Stimulated activated CD4-positive, alpha-beta T cell treated with anti-CD3 and anti-CD28 coated beads, Interleukin-4, amount 100 ng/mL, for 4 hours (primary cell): ENCODE measurements around the gene IMMT.

Experiments
- DNase-seq, 2 experiments: peaks; one replicate each; pipeline ENCODE4 v3.0.0-alpha.2; 2020

Gene IMMT

GRCh38 chr2:86139981-86140380 is 55.3 kb downstream of the IMMT start:
- DNase-seq, result no peak

- DNase-seq, result no peak
Observed at GRCh38 chr2:86138736-86139625, 56.3 kb downstream of the IMMT start.

GRCh38 chr2:86136141-86136540 is 59.1 kb downstream of the IMMT start:
- no peak for DNase-seq

GRCh38 chr2:86135653-86136052 is 59.6 kb downstream of the IMMT start:
- no peak for DNase-seq

- no peak for DNase-seq
Observed at GRCh38 chr2:86134709-86135108, 60.6 kb downstream of the IMMT start.

- DNase-seq, result no peak
Observed at GRCh38 chr2:86124683-86125082, 70.6 kb downstream of the IMMT start.

- DNase-seq, result no peak
Observed at GRCh38 chr2:86123328-86123925, 71.8 kb downstream of the IMMT start.

GRCh38 chr2:86118130-86118529 is 77.1 kb downstream of the IMMT start:
- no peak for DNase-seq

- DNase-seq, result no peak
Observed at GRCh38 chr2:86107031-86107430, 88.2 kb downstream of the IMMT start.

GRCh38 chr2:86105969-86106945 is 89.0 kb downstream of the IMMT start, which contains the start of gene PTCD3:
TSS of gene PTCD3 (plus strand) at chr2:86106235. CDS start at chr2:86106248, 13 bp downstream.
- peak; percentile 89 to 95 for DNase-seq

- DNase-seq, result peak; percentile 67 to 82
Observed at GRCh38 chr2:86105252-86105968, 89.9 kb downstream of the IMMT start, which contains the start of gene POLR1A. TSS of gene POLR1A (minus strand) at chr2:86105886. CDS start at chr2:86105776, 110 bp downstream.

GRCh38 chr2:86102157-86102556 is 93.1 kb downstream of the IMMT start:
- no peak for DNase-seq

- DNase-seq, result no peak
Observed at GRCh38 chr2:86097913-86098312, 97.3 kb downstream of the IMMT start.

GRCh38 chr2:86097114-86097896 is 98.0 kb downstream of the IMMT start:
- DNase-seq, result no peak

- DNase-seq, result no peak
Observed at GRCh38 chr2:86094229-86094628, 101.0 kb downstream of the IMMT start.
